PC-3 (cell line): ENCODE measurements around the gene STRIP1. TPM values are rescaled to one million over a fixed set of nuclear protein-coding genes. Genes with fewer than 3 reads are reported as not detected.

Experiments used
- ATAC-seq: fragments of 200-7000 bp; cut with Tn5 transposase; 2 replicates; pipeline ENCODE4 v1.9.1; 2020; ENCODE audit warnings: mild to moderate bottlenecking, moderate library complexity
- BruUV-seq: library from RNA; stranded (reverse); fragments of 400-500 nt; replicated peaks from 2 replicates; lab custom pipeline; 2021; lab: Mats Ljungman, UMichigan
- CTCF ChIA-PET: fragments of 300-600 bp; sonication (Branson Sonifier 250); formaldehyde crosslinking; loops from one replicate; lab custom pipeline; 2022; ENCODE audit warnings: antibody characterized with exemption; lab: Charles Lee
- POLR2A ChIA-PET: fragments of 300-600 bp; sonication (Branson Sonifier 250); formaldehyde crosslinking; loops from one replicate; lab custom pipeline; 2022; ENCODE audit warnings: antibody characterized with exemption; ENCODE audit not compliant: unreplicated experiment; lab: Charles Lee
- DNase-seq: peaks from one replicate; pipeline ENCODE4 v3.0.0-alpha.2; 2015
- H2AFZ ChIP-seq: fragments of 300-600 bp; sonication (generic); 2 replicates; pipeline ENCODE4 v1.6.0; 2016; ENCODE audit warnings: antibody characterized with exemption, low read length
- H3F3A ChIP-seq: fragments of 300-600 bp; sonication (generic); one replicate; pipeline ENCODE4 v1.6.0; 2017; ENCODE audit warnings: antibody characterized with exemption, low read length, control low read depth, mild to moderate bottlenecking; ENCODE audit not compliant: unreplicated experiment
- H3K27ac ChIP-seq: fragments of 300-600 bp; sonication (generic); 2 replicates; pipeline ENCODE4 v1.5.1; 2016; ENCODE audit warnings: mild to moderate bottlenecking, low read length
- H3K27me3 ChIP-seq: fragments of 300-600 bp; sonication (generic); 2 replicates; pipeline ENCODE4 v1.6.1; 2016; ENCODE audit warnings: low read length, mixed read lengths
- H3K36me3 ChIP-seq: fragments of 300-600 bp; sonication (generic); 2 replicates; pipeline ENCODE4 v1.6.1; 2016; ENCODE audit warnings: low read depth, mixed run types, low read length, mixed read lengths
- H3K4me1 ChIP-seq: fragments of 300-600 bp; sonication (generic); 2 replicates; pipeline ENCODE4 v1.5.1; 2016; ENCODE audit warnings: low read length; ENCODE audit not compliant: insufficient read depth
- H3K4me2 ChIP-seq: fragments of 300-600 bp; sonication (generic); 2 replicates; pipeline ENCODE4 v1.6.0; 2016; ENCODE audit warnings: low read length
- H3K4me3 ChIP-seq: fragments of 300-600 bp; sonication (generic); 2 replicates; pipeline ENCODE4 v1.5.1; 2016; ENCODE audit warnings: mild to moderate bottlenecking, low read length, mixed read lengths
- H3K79me2 ChIP-seq: fragments of 300-600 bp; sonication (generic); 2 replicates; pipeline ENCODE4 v1.6.1; 2017; ENCODE audit warnings: low read length, mixed read lengths
- H3K9ac ChIP-seq: fragments of 300-600 bp; sonication (generic); 2 replicates; pipeline ENCODE4 v1.6.0; 2016; ENCODE audit warnings: mild to moderate bottlenecking, low read length
- H3K9me2 ChIP-seq: fragments of 300-600 bp; sonication (generic); replicated peaks from 2 replicates; pipeline ENCODE4 v1.6.1; 2016; ENCODE audit warnings: mixed run types, low read length, mixed read lengths
- H3K9me3 ChIP-seq: fragments of 300-600 bp; sonication (generic); 2 replicates; pipeline ENCODE4 v1.6.1; 2016; ENCODE audit warnings: low read length, mixed read lengths
- H4K20me1 ChIP-seq: fragments of 300-600 bp; sonication (generic); 2 replicates; pipeline ENCODE4 v1.6.1; 2016; ENCODE audit warnings: low read length, mixed read lengths
- CTCF ChIP-seq: fragments of 300-600 bp; sonication (generic); conservative IDR thresholded peaks from 2 replicates; pipeline ENCODE4 v1.5.1; 2017; ENCODE audit warnings: antibody characterized with exemption, low read depth, mild to moderate bottlenecking, low read length
- EZH2 ChIP-seq: fragments of 300-600 bp; sonication (generic); IDR thresholded peaks from one replicate; pipeline ENCODE4 v1.6.1; 2017; ENCODE audit warnings: antibody characterized with exemption, mild to moderate bottlenecking, low read length; ENCODE audit not compliant: unreplicated experiment
- EZH2phosphoT487 ChIP-seq: fragments of 300-600 bp; sonication (generic); IDR thresholded peaks from 2 replicates; pipeline ENCODE4 v1.6.1; 2018; ENCODE audit warnings: mild to moderate bottlenecking, antibody characterized with exemption, low read length, borderline replicate concordance
- intact Hi-C: fragments of 100-400 bp; cut with micrococcal nuclease; formaldehyde crosslinking; loops from 2 replicates; pipeline ENCODE4 v1.9.0; 2023
- total RNA-seq: library from RNA; depleted of rRNA; stranded (reverse); fragments of >200 nt; gene quantifications from 2 replicates; pipeline ENCODE4 v1.2.3, GENCODE V29; 2014

STRIP1 gene
- total RNA-seq, 1 experiment from 2014 or later = 41.4 TPM

GRCh38 chr1:110050602-110051261 lies 16.3 kb downstream of the STRIP1 start:
- Histone ChIP-seq H3K27ac (no peak overlapping the region), H3K9me2 (no peaks in the 10 kb centered on the region), H3K4me2 (no peak overlapping the region), H3K9ac (no peak overlapping the region), H3K79me2 (no peaks in the 10 kb centered on the region), H2AFZ (no peak overlapping the region), H3K36me3 (peaks cover 67% of the 10 kb centered on the region), H3K9me3 (no peaks in the 10 kb centered on the region), H3K4me3 (no peak overlapping the region), H4K20me1 (no peaks in the 10 kb centered on the region), H3F3A (no peaks in the 10 kb centered on the region), H3K27me3 (no peaks in the 10 kb centered on the region), H3K4me1 (no peaks in the 10 kb centered on the region)
- TF ChIP-seq EZH2 (no peak), CTCF (no peak), EZH2phosphoT487 (no peak)
- intact Hi-C loops = no loop called here
- ATAC-seq (no peak), DNase-seq (no peak)
- ChIA-PET CTCF (no interaction called here), POLR2A (no interaction called here)
- no TSS peak for BruUV-seq

- Histone ChIP-seq H3K79me2 (no peaks in the 10 kb centered on the region), H3K27ac (no peak overlapping the region), H3K27me3 (no peaks in the 10 kb centered on the region), H3K9me2 (no peaks in the 10 kb centered on the region), H3K4me2 (no peak overlapping the region), H3K4me3 (no peak overlapping the region), H3K9me3 (no peaks in the 10 kb centered on the region), H2AFZ (no peak overlapping the region), H3F3A (no peaks in the 10 kb centered on the region), H4K20me1 (no peaks in the 10 kb centered on the region), H3K4me1 (no peaks in the 10 kb centered on the region), H3K9ac (no peak overlapping the region), H3K36me3 (peaks cover 69% of the 10 kb centered on the region)
- CTCF ChIA-PET = no interaction called here
- no peak for ATAC-seq
- no peak for DNase-seq
- POLR2A ChIA-PET = interaction anchor here (0.6 kb wide), 1 partner anchor 1870 kb away, joined by 4 read pairs; no protein-coding TSS in a partner anchor
- TF ChIP-seq CTCF = no peak
- no peak for TF ChIP-seq EZH2phosphoT487
- TF ChIP-seq EZH2 = no peak
- intact Hi-C loops = no loop called here
- no TSS peak for BruUV-seq
Observed at GRCh38 chr1:110051262-110051648, 16.8 kb downstream of the STRIP1 start.
